HG03066 (cell line): ENCODE measurements around the gene RAG1.

Source experiments
- ATAC-seq: cut with Tn5 transposase; IDR thresholded peaks from one replicate; pipeline ENCODE4 v1.9.1; 2021; ENCODE audit warnings: low read depth; ENCODE audit not compliant: unreplicated experiment

The RAG1 gene

DNA sequence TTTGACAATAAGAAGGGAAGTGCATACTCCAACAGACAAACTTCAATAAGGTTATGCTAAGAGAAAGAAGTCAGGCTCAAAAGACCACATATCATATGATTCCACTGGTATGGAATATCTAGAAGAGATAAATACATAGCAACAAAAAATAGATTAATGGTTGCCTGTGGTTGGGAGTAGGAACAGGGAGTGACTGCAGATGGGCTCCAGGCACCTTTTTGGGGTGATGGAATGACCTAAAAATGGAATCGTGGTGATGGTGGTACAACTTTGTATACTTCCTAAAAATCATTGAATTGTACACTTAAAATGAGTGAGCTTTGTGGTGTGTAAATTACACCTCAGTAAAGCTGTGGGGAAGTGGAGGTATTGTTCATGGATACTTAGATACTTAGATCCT is 59.2 kb downstream of the RAG1 start:
- no peak for ATAC-seq

DNA sequence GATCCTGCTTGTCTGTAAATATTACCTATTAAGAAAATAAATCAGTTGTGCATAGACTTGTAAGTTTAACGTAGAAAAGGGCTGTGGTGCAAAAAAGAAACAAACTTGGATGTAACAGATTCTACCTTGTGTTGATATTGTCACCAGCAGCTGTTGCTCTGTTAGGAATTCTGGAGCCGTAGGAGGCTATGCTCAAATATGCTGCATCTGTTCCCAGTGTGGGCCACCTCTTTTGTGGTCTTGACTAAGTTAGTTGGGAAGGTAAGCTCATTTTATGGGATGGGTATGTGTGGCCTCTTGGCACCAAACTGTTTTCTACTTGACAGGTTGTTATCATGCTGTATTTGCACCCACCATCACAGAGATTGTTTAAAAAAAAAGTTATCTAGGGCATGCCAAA is 59.7 kb downstream of the RAG1 start:
- no peak for ATAC-seq

DNA sequence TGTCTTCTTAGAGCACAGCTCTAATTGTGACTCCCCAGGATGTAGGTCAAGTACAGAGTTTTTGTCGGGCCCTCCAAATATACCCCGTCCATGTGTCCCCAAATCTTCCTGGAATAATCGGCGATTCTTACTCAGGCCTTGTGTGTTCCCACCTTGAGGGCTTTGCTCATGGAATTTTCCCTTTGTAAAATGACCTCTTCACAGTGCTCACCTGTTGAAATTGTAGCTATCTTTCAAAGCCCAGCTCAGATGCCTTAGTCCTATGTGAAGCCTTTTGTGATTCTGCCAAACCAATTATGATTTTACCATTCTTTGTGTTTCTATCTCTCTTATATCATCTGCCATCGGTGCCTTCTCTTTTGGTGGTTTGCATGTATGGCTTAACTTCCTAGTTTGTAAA is 60.3 kb downstream of the RAG1 start:
- ATAC-seq, result no peak

DNA sequence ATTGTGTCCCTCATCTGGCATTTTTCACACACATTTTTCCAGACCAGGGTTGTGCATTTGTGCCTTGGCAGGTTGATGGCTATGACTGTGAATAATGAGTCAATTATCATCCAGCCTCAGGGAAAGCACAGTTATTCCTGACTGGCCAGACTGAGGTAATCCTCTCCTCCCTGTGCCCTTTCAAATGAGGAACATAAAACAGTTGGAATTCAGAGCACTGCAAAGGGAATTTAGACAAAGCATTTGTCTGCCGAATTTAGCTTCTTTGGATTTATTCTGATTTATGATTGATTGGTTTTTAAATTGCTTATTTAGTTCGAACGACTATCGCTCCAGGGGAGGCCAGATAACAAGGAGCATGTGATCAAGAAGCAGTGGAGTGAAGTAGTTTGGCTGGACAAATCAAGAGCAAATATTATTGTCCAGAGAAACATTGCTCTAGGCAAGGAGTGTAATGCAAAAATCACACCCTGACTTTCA is 61.0 kb downstream of the RAG1 start:
- no peak for ATAC-seq
